Endothelial cell of umbilical vein (primary cell): Measurements from ENCODE around the gene HIVEP3. TPM values are rescaled to one million over a fixed set of nuclear protein-coding genes. Genes with fewer than 3 reads are reported as not detected.

Experiments used
- BruUV-seq: library from RNA; stranded (reverse); fragments of 400-500 nt; replicated peaks from 2 replicates; lab custom pipeline; 2021; lab: Mats Ljungman, UMichigan
- CTCF ChIA-PET: fragments of 300-600, 350-600 bp; sonication (Branson Sonifier 250); formaldehyde crosslinking; loops from one replicate; lab custom pipeline; 2021; ENCODE audit warnings: antibody characterized with exemption, inconsistent platforms; lab: Charles Lee
- POLR2A ChIA-PET: fragments of 300-600, 350-600 bp; sonication (Branson Sonifier 250); formaldehyde crosslinking; loops from one replicate; lab custom pipeline; 2021; ENCODE audit warnings: antibody characterized with exemption, inconsistent platforms; lab: Charles Lee
- DNase-seq: peaks from one replicate; pipeline ENCODE4 v3.0.0-alpha.2; 2011; ENCODE audit warnings: low read depth, low spot score
- FAIRE-seq: peaks from 2 replicates; lab custom pipeline; 2011; peaks lifted over from hg19 to GRCh38; lab: Jason Lieb, UNC
- H2AFZ ChIP-seq: 2 replicates; pipeline ENCODE4 v1.6.0; 2012; ENCODE audit warnings: low read depth, low read length, control low read depth, inconsistent platforms
- H3K27ac ChIP-seq: 2 replicates; pipeline ENCODE4 v1.5.1; 2011; ENCODE audit warnings: low read depth, mild to moderate bottlenecking, control low read depth, low read length, moderate library complexity; ENCODE audit not compliant: insufficient read depth
- H3K27me3 ChIP-seq, 2 experiments: 2 replicates each; pipeline versions ENCODE4 v1.6.0 to v1.6.1; 2011; ENCODE audit warnings: low read length in 2 of 2, mixed read lengths in 1 of 2; ENCODE audit not compliant: control insufficient read depth in 2 of 2, insufficient read depth in 2 of 2
- H3K36me3 ChIP-seq, 2 experiments: 2 replicates in 1 of 2; 3 replicates in 1 of 2; pipeline ENCODE4 v1.5.1; 2011; ENCODE audit warnings: low read length in 2 of 2, mild to moderate bottlenecking in 1 of 2, moderate library complexity in 1 of 2; ENCODE audit not compliant: control insufficient read depth in 2 of 2, insufficient read depth in 2 of 2; ENCODE audit errors: extremely low read depth in 1 of 2
- H3K4me1 ChIP-seq: 3 replicates; pipeline ENCODE4 v1.5.1; 2011; ENCODE audit warnings: mild to moderate bottlenecking, low read length; ENCODE audit not compliant: control insufficient read depth, insufficient read depth; ENCODE audit errors: extremely low read depth
- H3K4me2 ChIP-seq: 2 replicates; pipeline ENCODE4 v1.6.1; 2011; ENCODE audit warnings: low read length, control low read depth, mixed read lengths; ENCODE audit not compliant: insufficient read depth
- H3K4me3 ChIP-seq, 3 experiments: fragments of 200-600 bp in 1 of 3; sonication (generic), shearing (Covaris generic) in 1 of 3; replicated peaks in 1 of 3; 2 replicates each; pipeline ENCODE4 v1.5.1; 2011 to 2016; ENCODE audit warnings: control low read depth in 3 of 3, low read length in 3 of 3, mild to moderate bottlenecking in 2 of 3, inconsistent platforms in 1 of 3, low read depth in 1 of 3, moderate library complexity in 1 of 3; ENCODE audit not compliant: insufficient read depth in 1 of 3
- H3K79me2 ChIP-seq: 2 replicates; pipeline ENCODE4 v1.6.0; 2012; ENCODE audit warnings: low read length, inconsistent platforms; ENCODE audit not compliant: control insufficient read depth, insufficient read depth
- H3K9ac ChIP-seq: replicated peaks from 2 replicates; pipeline ENCODE3; 2011; ENCODE audit warnings: low read length, control low read depth; ENCODE audit not compliant: insufficient read depth; ENCODE audit errors: extremely low read depth
- H3K9me1 ChIP-seq: replicated peaks from 3 replicates; pipeline ENCODE4 v1.6.0; 2011; ENCODE audit warnings: mild to moderate bottlenecking, low read length; ENCODE audit not compliant: control insufficient read depth, insufficient read depth; ENCODE audit errors: extremely low read depth
- H3K9me3 ChIP-seq: replicated peaks from 2 replicates; pipeline ENCODE4 v1.5.1; 2012; ENCODE audit warnings: low read length, inconsistent platforms; ENCODE audit not compliant: control insufficient read depth, insufficient read depth
- H4K20me1 ChIP-seq: replicated peaks from 2 replicates; pipeline ENCODE3; 2011; ENCODE audit warnings: mild to moderate bottlenecking, low read length; ENCODE audit not compliant: control insufficient read depth, insufficient read depth; ENCODE audit errors: extremely low read depth
- EZH2 ChIP-seq: IDR thresholded peaks from 2 replicates; pipeline ENCODE4 v1.6.1; 2012; ENCODE audit warnings: borderline replicate concordance, low read depth, mild to moderate bottlenecking, moderate library complexity, low read length, inconsistent platforms; ENCODE audit not compliant: severe bottlenecking
- FOS ChIP-seq: IDR thresholded peaks from 2 replicates; pipeline ENCODE4 v1.6.1; 2011; ENCODE audit warnings: mild to moderate bottlenecking, low read length, moderate library complexity, borderline replicate concordance; ENCODE audit not compliant: insufficient read depth
- GATA2 ChIP-seq: IDR thresholded peaks from 2 replicates; pipeline ENCODE4 v1.7.0; 2011; ENCODE audit warnings: low read depth, mild to moderate bottlenecking, moderate library complexity, mixed read lengths, low read length; ENCODE audit not compliant: insufficient read length, insufficient read depth
- JUN ChIP-seq: IDR thresholded peaks from 2 replicates; pipeline ENCODE4 v1.6.1; 2011; ENCODE audit warnings: borderline replicate concordance, low read depth; ENCODE audit not compliant: insufficient read length, insufficient read depth
- MYC ChIP-seq: IDR thresholded peaks from one replicate; pipeline ENCODE4 v1.6.1; 2011; ENCODE audit warnings: mild to moderate bottlenecking, low read depth, low read length
- POLR2A ChIP-seq: IDR thresholded peaks from 2 replicates; pipeline ENCODE4 v1.6.1; 2012; ENCODE audit warnings: low read depth, mild to moderate bottlenecking, control low read depth, low read length
- POLR2AphosphoS5 ChIP-seq: IDR thresholded peaks from 2 replicates; pipeline ENCODE4 v1.6.1; 2012; ENCODE audit warnings: low read depth, mild to moderate bottlenecking, control low read depth, low read length, moderate library complexity; ENCODE audit not compliant: insufficient read depth
- dilution Hi-C: fragments of 300-500 bp; cut with MboI; formaldehyde crosslinking; loops from one replicate; pipeline ENCODE4 v1.15.0; 2019; ENCODE audit warnings: low sequenced_read_pairs; ENCODE audit not compliant: extremely low pct_ligation_motif_present
- intact Hi-C: fragments of 100-400 bp; cut with micrococcal nuclease; formaldehyde crosslinking; loops from one replicate; pipeline ENCODE4 v1.10.0; 2022
- polyA plus RNA-seq, 4 experiments: library from polyadenylated mRNA; depleted of rRNA in 3 of 4; stranded (reverse) in 3 of 4; unstranded in 1 of 4; fragments of >200 nt; gene quantifications; 2 replicates each; pipeline versions ENCODE4 v1.2.1 to v1.2.3, GENCODE V29; 2011 to 2012; ENCODE audit warnings: missing spikeins in 1 of 4
- total RNA-seq: library from RNA; stranded (reverse); gene quantifications from 2 replicates; pipeline ENCODE4 v1.2.3, GENCODE V29; 2021
- TF ChIP-seq, protein P1 (sequence below): IDR thresholded peaks from 2 replicates; pipeline ENCODE4 v1.6.1; 2011; ENCODE audit not compliant: insufficient read depth, insufficient read length
- TF ChIP-seq, protein P2 (sequence below), 2 donors: IDR thresholded peaks; 1 replicate in 1 of 2; 2 replicates in 1 of 2; pipeline ENCODE4 v1.5.1; 2011; ENCODE audit warnings: low read length in 2 of 2, mild to moderate bottlenecking in 2 of 2, moderate library complexity in 2 of 2, control low read depth in 1 of 2, inconsistent platforms in 1 of 2, low read depth in 1 of 2; ENCODE audit not compliant: insufficient read depth in 1 of 2; ENCODE audit errors: extremely low read depth in 1 of 2

HIVEP3 gene
- total and polyA plus RNA-seq, 2 donors (not counting 3 experiments of a cell fraction or from before 2014, with no cell fraction given): 3.4 to 4.0 TPM

GRCh38 chr1:41859686-41860085 is 59.0 kb downstream of the HIVEP3 start:
- CTCF ChIA-PET: no interaction called here
- H3K4me2 ChIP-seq: no peak overlapping the region
- dilution Hi-C loops: no loop called here
- no peak overlapping the region for H3K27ac ChIP-seq
- DNase-seq (no peak), FAIRE-seq (no peak)
- H3K4me3 ChIP-seq: no peak overlapping the region
- H3K4me1 ChIP-seq: peaks cover 24% of the 10 kb centered on the region
- H3K9me1 ChIP-seq: no peaks in the 10 kb centered on the region
- H3K9me3 ChIP-seq: no peaks in the 10 kb centered on the region
- TF ChIP-seq, protein P1, sequence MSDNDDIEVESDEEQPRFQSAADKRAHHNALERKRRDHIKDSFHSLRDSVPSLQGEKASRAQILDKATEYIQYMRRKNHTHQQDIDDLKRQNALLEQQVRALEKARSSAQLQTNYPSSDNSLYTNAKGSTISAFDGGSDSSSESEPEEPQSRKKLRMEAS: no peak
- no peak overlapping the region for H3K9ac ChIP-seq
- no peak overlapping the region for H2AFZ ChIP-seq
- no peaks in the 10 kb centered on the region for H3K27me3 ChIP-seq
- H3K79me2 ChIP-seq: no peaks in the 10 kb centered on the region
- intact Hi-C loops: no loop called here
- H3K36me3 ChIP-seq: no peaks in the 10 kb centered on the region
- BruUV-seq: no TSS peak
- no peaks in the 10 kb centered on the region for H4K20me1 ChIP-seq
- POLR2A ChIA-PET: interaction anchor here (0.6 kb wide), 1 partner anchor 31 kb away, joined by 3 read pairs; no protein-coding TSS in a partner anchor

- no peak overlapping the region for H3K4me2 ChIP-seq
- H2AFZ ChIP-seq: no peak overlapping the region
- no TSS peak for BruUV-seq
- H3K27ac ChIP-seq: no peak overlapping the region
- no peaks in the 10 kb centered on the region for H3K27me3 ChIP-seq
- H3K36me3 ChIP-seq: no peaks in the 10 kb centered on the region
- ChIA-PET CTCF (interaction anchor here (1.1 kb wide), 1 partner anchor 10 kb away, joined by 4 read pairs; no protein-coding TSS in a partner anchor), POLR2A (no interaction called here)
- peaks cover 13% of the 10 kb centered on the region for H3K4me1 ChIP-seq
- TF ChIP-seq JUN (no peak), POLR2A (no peak), EZH2 (no peak), FOS (no peak), POLR2AphosphoS5 (no peak), GATA2 (no peak), MYC (no peak)
- TF ChIP-seq, protein P2, sequence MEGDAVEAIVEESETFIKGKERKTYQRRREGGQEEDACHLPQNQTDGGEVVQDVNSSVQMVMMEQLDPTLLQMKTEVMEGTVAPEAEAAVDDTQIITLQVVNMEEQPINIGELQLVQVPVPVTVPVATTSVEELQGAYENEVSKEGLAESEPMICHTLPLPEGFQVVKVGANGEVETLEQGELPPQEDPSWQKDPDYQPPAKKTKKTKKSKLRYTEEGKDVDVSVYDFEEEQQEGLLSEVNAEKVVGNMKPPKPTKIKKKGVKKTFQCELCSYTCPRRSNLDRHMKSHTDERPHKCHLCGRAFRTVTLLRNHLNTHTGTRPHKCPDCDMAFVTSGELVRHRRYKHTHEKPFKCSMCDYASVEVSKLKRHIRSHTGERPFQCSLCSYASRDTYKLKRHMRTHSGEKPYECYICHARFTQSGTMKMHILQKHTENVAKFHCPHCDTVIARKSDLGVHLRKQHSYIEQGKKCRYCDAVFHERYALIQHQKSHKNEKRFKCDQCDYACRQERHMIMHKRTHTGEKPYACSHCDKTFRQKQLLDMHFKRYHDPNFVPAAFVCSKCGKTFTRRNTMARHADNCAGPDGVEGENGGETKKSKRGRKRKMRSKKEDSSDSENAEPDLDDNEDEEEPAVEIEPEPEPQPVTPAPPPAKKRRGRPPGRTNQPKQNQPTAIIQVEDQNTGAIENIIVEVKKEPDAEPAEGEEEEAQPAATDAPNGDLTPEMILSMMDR (IDR thresholded peaks at IDR 0.05; ENCODE audit: extremely low read depth in 1 of 2, insufficient read depth in 1 of 2, low read depth in 1 of 2, low read length in 2 of 2): no peak
- TF ChIP-seq, protein P1: no peak
- no peaks in the 10 kb centered on the region for H3K79me2 ChIP-seq
- no peaks in the 10 kb centered on the region for H3K9me1 ChIP-seq
- no peaks in the 10 kb centered on the region for H3K9me3 ChIP-seq
- no peak overlapping the region for H3K4me3 ChIP-seq
- intact Hi-C loops: no loop called here
- no peak overlapping the region for H3K9ac ChIP-seq
- FAIRE-seq: no peak
- no peak for DNase-seq
- no peaks in the 10 kb centered on the region for H4K20me1 ChIP-seq
- dilution Hi-C loops: no loop called here
These were observed 61.8 kb downstream of the HIVEP3 start for GRCh38 chr1:41856944-41857285.
